IMR-90 (cell line): ENCODE results near the gene AMT. TPM values are rescaled to one million over a fixed set of nuclear protein-coding genes. Genes with fewer than 3 reads are reported as not detected.

Source experiments
- ATAC-seq: fragments of 200-7000 bp; cut with Tn5 transposase; 2 replicates; pipeline ENCODE4 v1.9.1; 2020; ENCODE audit warnings: low read depth, mild to moderate bottlenecking, moderate library complexity
- BruUV-seq: library from RNA; stranded (reverse); fragments of 400-500 nt; replicated peaks from 2 replicates; lab custom pipeline; 2021; lab: Mats Ljungman, UMichigan
- CTCF ChIA-PET: fragments of 300-600 bp; formaldehyde crosslinking; extraction: SDS; loops from one replicate; lab custom pipeline; 2021; ENCODE audit warnings: antibody characterized with exemption; lab: Yijun Ruan, JAX
- POLR2A ChIA-PET: fragments of 300-600 bp; sonication (Branson Sonifier 250); formaldehyde crosslinking; loops from one replicate; lab custom pipeline; 2022; ENCODE audit warnings: antibody characterized with exemption; ENCODE audit not compliant: unreplicated experiment; lab: Charles Lee
- DNase-seq: peaks from one replicate; pipeline ENCODE4 v3.0.0; 2013
- H2AFZ ChIP-seq: replicated peaks from 2 replicates; pipeline ENCODE3; 2013; ENCODE audit warnings: low read length, mild to moderate bottlenecking; ENCODE audit not compliant: poor library complexity
- H2AK5ac ChIP-seq: 2 replicates; pipeline ENCODE4 v1.6.1; 2013; ENCODE audit warnings: low read depth, low read length, inconsistent platforms
- H2AK9ac ChIP-seq: replicated peaks from 2 replicates; pipeline ENCODE3; 2013; ENCODE audit warnings: mild to moderate bottlenecking, low read depth, low read length, moderate library complexity; ENCODE audit not compliant: poor library complexity
- H2BK120ac ChIP-seq: 2 replicates; pipeline ENCODE4 v1.6.1; 2013; ENCODE audit warnings: low read depth, low read length, inconsistent platforms
- H2BK15ac ChIP-seq: 3 replicates; pipeline ENCODE4 v1.6.1; 2013; ENCODE audit warnings: low read depth, low read length, inconsistent platforms
- H2BK20ac ChIP-seq: 2 replicates; pipeline ENCODE4 v1.6.1; 2013; ENCODE audit warnings: low read depth, mild to moderate bottlenecking, inconsistent platforms, low read length, moderate library complexity
- H2BK5ac ChIP-seq: 2 replicates; pipeline ENCODE4 v1.6.1; 2013; ENCODE audit warnings: mild to moderate bottlenecking, low read depth, low read length, inconsistent platforms; ENCODE audit not compliant: poor library complexity, severe bottlenecking
- H3K14ac ChIP-seq: replicated peaks from 2 replicates; pipeline ENCODE4 v1.6.1; 2013; ENCODE audit warnings: low read depth, low read length, inconsistent platforms
- H3K18ac ChIP-seq: 2 replicates; pipeline ENCODE4 v1.6.1; 2013; ENCODE audit warnings: low read depth, low read length, control low read depth
- H3K23ac ChIP-seq: 2 replicates; pipeline ENCODE4 v1.6.1; 2013; ENCODE audit warnings: low read depth, low read length, inconsistent platforms
- H3K27ac ChIP-seq: 2 replicates; pipeline ENCODE4 v1.5.1; 2013; ENCODE audit warnings: mild to moderate bottlenecking, control low read depth, low read length; ENCODE audit not compliant: insufficient read depth
- H3K27me3 ChIP-seq: 2 replicates; pipeline ENCODE4 v1.6.1; 2013; ENCODE audit warnings: low read length; ENCODE audit not compliant: control insufficient read depth, insufficient read depth
- H3K36me3 ChIP-seq: 2 replicates; pipeline ENCODE4 v1.6.1; 2013; ENCODE audit warnings: low read length, mixed read lengths; ENCODE audit not compliant: control insufficient read depth, insufficient read depth
- H3K4ac ChIP-seq: 2 replicates; pipeline ENCODE4 v1.6.1; 2013; ENCODE audit warnings: low read depth, low read length, inconsistent platforms
- H3K4me1 ChIP-seq: 2 replicates; pipeline ENCODE4 v1.6.1; 2013; ENCODE audit warnings: low read length, mixed read lengths; ENCODE audit not compliant: control insufficient read depth, insufficient read depth
- H3K4me2 ChIP-seq: 2 replicates; pipeline ENCODE4 v1.6.1; 2013; ENCODE audit warnings: low read depth, mild to moderate bottlenecking, control low read depth, low read length, moderate library complexity
- H3K4me3 ChIP-seq: 2 replicates; pipeline ENCODE4 v1.5.1; 2013; ENCODE audit warnings: low read depth, mild to moderate bottlenecking, control low read depth, low read length, moderate library complexity; ENCODE audit not compliant: insufficient read depth
- H3K56ac ChIP-seq: 2 replicates; pipeline ENCODE4 v1.6.1; 2013; ENCODE audit warnings: low read length, inconsistent platforms; ENCODE audit not compliant: insufficient read depth; ENCODE audit errors: extremely low read depth
- H3K79me1 ChIP-seq, 2 experiments: 2 replicates each; pipeline ENCODE4 v1.6.1; 2013; ENCODE audit warnings: low read length in 2 of 2, inconsistent platforms in 1 of 2, low read depth in 1 of 2
- H3K9ac ChIP-seq: 2 replicates; pipeline ENCODE4 v1.6.1; 2013; ENCODE audit warnings: low read depth, low read length, control low read depth
- H3K9me1 ChIP-seq: 2 replicates; pipeline ENCODE4 v1.6.1; 2013; ENCODE audit warnings: low read length, inconsistent platforms; ENCODE audit not compliant: insufficient read depth
- H3K9me3 ChIP-seq: 2 replicates; pipeline ENCODE4 v1.6.1; 2013; ENCODE audit warnings: low read length; ENCODE audit not compliant: control insufficient read depth, insufficient read depth
- H4K20me1 ChIP-seq: 2 replicates; pipeline ENCODE4 v1.6.1; 2013; ENCODE audit warnings: low read length, inconsistent platforms; ENCODE audit not compliant: insufficient read depth
- H4K5ac ChIP-seq: 2 replicates; pipeline ENCODE4 v1.6.1; 2013; ENCODE audit warnings: mild to moderate bottlenecking, low read depth, low read length, control low read depth
- H4K8ac ChIP-seq, 2 experiments: 2 replicates each; pipeline ENCODE4 v1.6.1; 2013; ENCODE audit warnings: low read depth in 2 of 2, low read length in 2 of 2, control low read depth in 1 of 2, inconsistent platforms in 1 of 2
- H4K91ac ChIP-seq: 2 replicates; pipeline ENCODE4 v1.6.1; 2013; ENCODE audit warnings: low read depth, low read length, inconsistent platforms; ENCODE audit not compliant: insufficient read depth
- BHLHE40 ChIP-seq: fragments of 150-350 bp; IDR thresholded peaks from 2 replicates; pipeline ENCODE4 v1.6.1; 2016; ENCODE audit warnings: mild to moderate bottlenecking, low read depth, low read length
- CEBPB ChIP-seq: IDR thresholded peaks from 2 replicates; pipeline ENCODE4 v1.6.1; 2012; ENCODE audit warnings: low read depth, low read length, improper control_type of control experiment
- CHD1 ChIP-seq: IDR thresholded peaks from 2 replicates; pipeline ENCODE4 v1.6.1; 2012; ENCODE audit warnings: low read depth, low read length, improper control_type of control experiment
- FOS ChIP-seq: fragments of 150-350 bp; IDR thresholded peaks from 2 replicates; pipeline ENCODE4 v1.6.1; 2016; ENCODE audit warnings: low read depth, low read length
- MAFK ChIP-seq: IDR thresholded peaks from 2 replicates; pipeline ENCODE4 v1.6.1; 2012; ENCODE audit warnings: low read depth, low read length, improper control_type of control experiment
- MAZ ChIP-seq: IDR thresholded peaks from 2 replicates; pipeline ENCODE4 v1.6.1; 2012; ENCODE audit warnings: low read depth, mild to moderate bottlenecking, low read length, improper control_type of control experiment, moderate library complexity, borderline replicate concordance
- MXI1 ChIP-seq: IDR thresholded peaks from 2 replicates; pipeline ENCODE4 v1.6.1; 2012; ENCODE audit warnings: low read depth, mild to moderate bottlenecking, low read length, moderate library complexity, borderline replicate concordance
- NFE2L2 ChIP-seq: fragments of 150-350 bp; IDR thresholded peaks from 2 replicates; pipeline ENCODE4 v1.6.1; 2016; ENCODE audit warnings: low read depth, mild to moderate bottlenecking, low read length
- POLR2A ChIP-seq: IDR thresholded peaks from 2 replicates; pipeline ENCODE4 v1.6.1; 2012; ENCODE audit warnings: mild to moderate bottlenecking, low read depth, low read length
- RAD21 ChIP-seq: IDR thresholded peaks from 2 replicates; pipeline ENCODE4 v1.6.1; 2012; ENCODE audit warnings: low read length, improper control_type of control experiment
- RCOR1 ChIP-seq: IDR thresholded peaks from 2 replicates; pipeline ENCODE4 v1.6.1; 2012; ENCODE audit warnings: mild to moderate bottlenecking, low read length, improper control_type of control experiment; ENCODE audit not compliant: insufficient replicate concordance
- SMC3 ChIP-seq: fragments of 150-350 bp; IDR thresholded peaks from 2 replicates; pipeline ENCODE4 v1.6.1; 2016; ENCODE audit warnings: low read depth, mild to moderate bottlenecking, antibody characterized with exemption, low read length, moderate library complexity
- WGBS, 2 experiments: methylation state at CpG; one replicate each; pipeline versions ENCODE4 v1.1.5 to v1.1.7; 2013; ENCODE audit warnings: missing lambda C conversion rate in 2 of 2; ENCODE audit not compliant: insufficient read length in 1 of 2; ENCODE audit errors: extremely low coverage in 2 of 2; 5-methylcytosine and 5-hydroxymethylcytosine counted together
- dilution Hi-C: fragments of 300-500 bp; cut with HindIII; formaldehyde crosslinking; loops from one replicate; pipeline ENCODE4 v1.14.3; 2018; ENCODE audit warnings: low sequenced_read_pairs; ENCODE audit not compliant: unreplicated experiment
- in situ Hi-C: fragments of 300-500 bp; cut with MboI; formaldehyde crosslinking; loops from 3 replicates; pipeline ENCODE4 v1.14.3; 2019; ENCODE audit warnings: low sequenced_read_pairs, inconsistent platforms, mixed read lengths
- intact Hi-C: fragments of 100-400 bp; cut with micrococcal nuclease; formaldehyde crosslinking; loops from 2 replicates; pipeline ENCODE4 v1.10.0; 2022
- polyA plus RNA-seq, 3 experiments: library from polyadenylated mRNA; depleted of rRNA; stranded (reverse); fragments of >200 nt; gene quantifications; 2 replicates each; pipeline ENCODE4 v1.2.3, GENCODE V29; 2012; ENCODE audit warnings: low replicate concordance in 1 of 3
- total RNA-seq: library from RNA; depleted of rRNA; stranded (reverse); fragments of >200 nt; gene quantifications from 2 replicates; pipeline ENCODE4 v1.2.3, GENCODE V29; 2012
- TF ChIP-seq, protein P1 (sequence below): fragments of 150-350 bp; IDR thresholded peaks from 2 replicates; pipeline ENCODE4 v1.6.1; 2017; ENCODE audit warnings: mild to moderate bottlenecking, antibody characterized with exemption, low read length, low read depth
- TF ChIP-seq, protein P2 (sequence below): conservative IDR thresholded peaks from 2 replicates; pipeline ENCODE4 v1.5.1; 2012; ENCODE audit warnings: mild to moderate bottlenecking, low read depth, low read length, improper control_type of control experiment
- TF ChIP-seq, protein P3 (sequence below): fragments of 150-350 bp; IDR thresholded peaks from 2 replicates; pipeline ENCODE4 v1.6.1; 2016; ENCODE audit warnings: low read depth, mild to moderate bottlenecking, low read length, moderate library complexity, borderline replicate concordance

The AMT gene
- total and polyA plus RNA-seq, 2 of the 4 experiments (the other 2 are of a cell fraction): 0.36 to 5.5 TPM

DNA sequence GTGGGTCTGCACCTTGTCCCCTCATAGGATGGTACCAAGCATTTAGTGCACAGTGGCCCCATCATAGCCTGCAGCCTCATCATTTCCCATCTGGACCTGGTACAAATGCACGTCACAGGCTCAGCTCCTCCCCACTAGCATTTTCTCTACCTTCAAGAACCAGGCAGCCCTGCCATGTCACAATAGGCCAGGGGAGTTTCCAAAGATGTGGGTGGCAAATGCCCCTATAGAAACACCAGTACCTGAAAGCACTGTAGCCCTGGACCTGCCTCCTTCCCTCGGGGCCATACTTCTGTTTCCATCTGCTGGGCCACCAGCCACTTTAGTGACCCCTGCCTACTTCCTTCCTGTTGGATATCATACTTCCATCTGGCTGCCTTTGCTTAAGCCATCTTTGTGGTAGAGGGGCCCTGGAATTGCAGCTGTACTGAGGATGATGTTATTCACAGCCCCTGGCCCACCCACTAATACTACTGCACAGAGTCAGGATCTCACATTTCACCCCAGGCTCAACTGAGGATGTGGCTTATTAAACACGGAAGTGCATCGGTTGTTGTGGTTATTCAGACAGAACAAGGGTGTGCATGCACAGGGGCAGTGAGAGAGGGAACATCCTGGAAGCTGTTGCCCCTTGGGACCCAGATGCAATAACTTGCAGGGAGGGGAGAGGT is 6.2 kb downstream of the AMT start:
- dilution Hi-C loops (no loop called here), in situ Hi-C loops (no loop called here), intact Hi-C loops (no loop called here)
- no peak overlapping the region for H2AK5ac ChIP-seq
- H3K27me3 ChIP-seq: no peaks in the 10 kb centered on the region
- no peak for DNase-seq
- no peak overlapping the region for H4K8ac ChIP-seq
- no peak overlapping the region for H2AFZ ChIP-seq
- no peak overlapping the region for H3K14ac ChIP-seq
- ATAC-seq: no peak
- BruUV-seq: no TSS peak
- no peak overlapping the region for H3K4me2 ChIP-seq
- no peak overlapping the region for H4K5ac ChIP-seq
- H2BK120ac ChIP-seq: no peak overlapping the region
- no peak overlapping the region for H2BK15ac ChIP-seq
- ChIA-PET CTCF (no interaction called here), POLR2A (no interaction called here)
- H3K4me3 ChIP-seq: no peak overlapping the region
- H3K4ac ChIP-seq: no peak overlapping the region
- no peak overlapping the region for H4K91ac ChIP-seq
- no peak overlapping the region for H3K9ac ChIP-seq
- peaks cover 16 to 73% of the 10 kb centered on the region in 2 experiments; a peak in 3 of 4 replicates for H3K79me1 ChIP-seq
- TF ChIP-seq, protein P1, sequence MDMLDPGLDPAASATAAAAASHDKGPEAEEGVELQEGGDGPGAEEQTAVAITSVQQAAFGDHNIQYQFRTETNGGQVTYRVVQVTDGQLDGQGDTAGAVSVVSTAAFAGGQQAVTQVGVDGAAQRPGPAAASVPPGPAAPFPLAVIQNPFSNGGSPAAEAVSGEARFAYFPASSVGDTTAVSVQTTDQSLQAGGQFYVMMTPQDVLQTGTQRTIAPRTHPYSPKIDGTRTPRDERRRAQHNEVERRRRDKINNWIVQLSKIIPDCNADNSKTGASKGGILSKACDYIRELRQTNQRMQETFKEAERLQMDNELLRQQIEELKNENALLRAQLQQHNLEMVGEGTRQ: no peak
- TF ChIP-seq SMC3 (no peak), RAD21 (no peak), FOS (no peak), MXI1 (no peak), RCOR1 (no peak), MAZ (no peak), MAFK (no peak), CHD1 (no peak), NFE2L2 (no peak), POLR2A (no peak), BHLHE40 (no peak), CEBPB (no peak)
- TF ChIP-seq, protein P2, sequence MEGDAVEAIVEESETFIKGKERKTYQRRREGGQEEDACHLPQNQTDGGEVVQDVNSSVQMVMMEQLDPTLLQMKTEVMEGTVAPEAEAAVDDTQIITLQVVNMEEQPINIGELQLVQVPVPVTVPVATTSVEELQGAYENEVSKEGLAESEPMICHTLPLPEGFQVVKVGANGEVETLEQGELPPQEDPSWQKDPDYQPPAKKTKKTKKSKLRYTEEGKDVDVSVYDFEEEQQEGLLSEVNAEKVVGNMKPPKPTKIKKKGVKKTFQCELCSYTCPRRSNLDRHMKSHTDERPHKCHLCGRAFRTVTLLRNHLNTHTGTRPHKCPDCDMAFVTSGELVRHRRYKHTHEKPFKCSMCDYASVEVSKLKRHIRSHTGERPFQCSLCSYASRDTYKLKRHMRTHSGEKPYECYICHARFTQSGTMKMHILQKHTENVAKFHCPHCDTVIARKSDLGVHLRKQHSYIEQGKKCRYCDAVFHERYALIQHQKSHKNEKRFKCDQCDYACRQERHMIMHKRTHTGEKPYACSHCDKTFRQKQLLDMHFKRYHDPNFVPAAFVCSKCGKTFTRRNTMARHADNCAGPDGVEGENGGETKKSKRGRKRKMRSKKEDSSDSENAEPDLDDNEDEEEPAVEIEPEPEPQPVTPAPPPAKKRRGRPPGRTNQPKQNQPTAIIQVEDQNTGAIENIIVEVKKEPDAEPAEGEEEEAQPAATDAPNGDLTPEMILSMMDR: no peak
- TF ChIP-seq, protein P3, sequence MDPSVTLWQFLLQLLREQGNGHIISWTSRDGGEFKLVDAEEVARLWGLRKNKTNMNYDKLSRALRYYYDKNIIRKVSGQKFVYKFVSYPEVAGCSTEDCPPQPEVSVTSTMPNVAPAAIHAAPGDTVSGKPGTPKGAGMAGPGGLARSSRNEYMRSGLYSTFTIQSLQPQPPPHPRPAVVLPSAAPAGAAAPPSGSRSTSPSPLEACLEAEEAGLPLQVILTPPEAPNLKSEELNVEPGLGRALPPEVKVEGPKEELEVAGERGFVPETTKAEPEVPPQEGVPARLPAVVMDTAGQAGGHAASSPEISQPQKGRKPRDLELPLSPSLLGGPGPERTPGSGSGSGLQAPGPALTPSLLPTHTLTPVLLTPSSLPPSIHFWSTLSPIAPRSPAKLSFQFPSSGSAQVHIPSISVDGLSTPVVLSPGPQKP: no peak
- WGBS, 2 experiments: no CpG with 5 or more reads among the region's 4 CpGs
- peaks cover 52% of the 10 kb centered on the region for H3K9me1 ChIP-seq
- H3K23ac ChIP-seq: no peak overlapping the region
- H3K4me1 ChIP-seq: peaks cover 14% of the 10 kb centered on the region
- peaks cover 5% of the 10 kb centered on the region for H4K20me1 ChIP-seq
- H3K27ac ChIP-seq: no peak overlapping the region
- H3K56ac ChIP-seq: no peak overlapping the region
- no peak overlapping the region for H2BK20ac ChIP-seq
- no peaks in the 10 kb centered on the region for H3K9me3 ChIP-seq
- no peak overlapping the region for H3K18ac ChIP-seq
- no peak overlapping the region for H2AK9ac ChIP-seq
- H3K36me3 ChIP-seq: peaks cover 33% of the 10 kb centered on the region
- H2BK5ac ChIP-seq: no peak overlapping the region
